Skeletal muscle satellite cell (primary cell): Measurements from ENCODE around the gene CRYGB.
"Not testable (repeated sequence)": the region's sequence is repeated elsewhere in the genome, so short reads cannot be mapped to it uniquely, and the experiment has no call there.

ENCODE experiments used
- H3K27me3 ChIP-seq: 2 replicates; pipeline ENCODE4 v1.7.0; 2013; ENCODE audit warnings: low read length; ENCODE audit not compliant: control insufficient read depth, insufficient read depth
- H3K36me3 ChIP-seq: 2 replicates; pipeline ENCODE4 v1.7.0; 2013; ENCODE audit warnings: mild to moderate bottlenecking, control low read depth, low read length; ENCODE audit not compliant: insufficient read depth
- H3K4me1 ChIP-seq: 2 replicates; pipeline ENCODE4 v1.7.0; 2013; ENCODE audit warnings: low read length; ENCODE audit not compliant: control insufficient read depth, insufficient read depth
- H3K4me2 ChIP-seq: 2 replicates; pipeline ENCODE4 v1.7.0; 2013; ENCODE audit warnings: mild to moderate bottlenecking, low read length
- H3K4me3 ChIP-seq: 2 replicates; pipeline ENCODE4 v1.7.0; 2013; ENCODE audit warnings: low read length
- H3K9ac ChIP-seq: 2 replicates; pipeline ENCODE4 v1.7.0; 2013; ENCODE audit warnings: mild to moderate bottlenecking, low read depth, low read length, moderate library complexity
- H3K9me3 ChIP-seq: replicated peaks from 2 replicates; pipeline ENCODE4 v1.7.0; 2013; ENCODE audit warnings: mild to moderate bottlenecking, control low read depth, low read length

The CRYGB gene

DNA sequence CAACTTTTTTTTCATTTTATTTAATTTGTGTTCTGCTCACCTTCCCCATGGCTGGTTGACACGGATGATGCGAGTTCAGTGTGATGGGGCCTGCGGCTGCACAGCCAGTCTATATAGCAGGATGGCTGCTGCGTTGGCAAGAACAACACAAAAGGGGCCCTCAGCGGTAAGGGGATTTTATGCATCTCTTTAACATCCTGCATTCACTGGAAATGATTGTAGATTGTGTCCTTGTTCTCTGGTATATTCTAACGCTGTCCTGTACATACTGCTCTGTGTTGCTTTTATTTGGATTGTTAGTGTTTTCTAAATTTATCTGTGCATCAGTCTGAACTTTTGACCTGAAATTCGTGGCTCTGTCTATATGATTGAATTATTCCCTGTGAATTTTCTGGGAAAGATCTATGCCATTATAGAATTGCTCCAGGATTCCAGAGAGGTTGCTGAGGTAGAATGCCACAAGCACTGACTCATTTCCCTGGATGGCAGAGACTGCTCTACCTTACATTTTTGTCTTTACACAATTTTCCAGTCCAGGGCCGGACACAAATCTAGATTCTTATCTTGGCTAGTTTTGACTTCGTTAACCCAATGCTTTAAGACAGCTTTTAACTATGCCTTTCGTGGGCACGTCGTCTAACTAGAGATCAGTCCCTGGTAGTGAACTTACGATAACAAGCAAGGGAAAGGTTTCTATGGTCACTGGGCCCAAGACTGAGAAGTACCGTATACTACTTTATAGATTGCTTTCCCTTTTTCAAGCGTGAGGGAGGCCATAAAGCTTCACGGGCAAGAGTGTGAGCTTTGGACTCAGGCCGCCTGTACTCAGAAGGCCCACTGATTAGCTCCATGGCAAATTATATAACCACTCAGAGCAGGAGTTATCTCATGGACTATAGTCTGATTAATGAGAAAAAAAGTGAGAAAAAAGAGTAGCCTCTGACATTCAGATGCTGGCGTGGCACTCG, 15.9 kb downstream of the CRYGB start, which contains the start of gene CRYGC:
CRYGC (minus strand) TSS at position 85 of the 968 bp plus-strand sequence; CDS start at position 49, 36 bp downstream.
- H3K4me2 ChIP-seq: no peak within 1 kb of the TSS
- peaks cover 5% of the 10 kb centered on the region for H3K27me3 ChIP-seq
- no peak within 1 kb of the TSS for H3K4me3 ChIP-seq
- H3K36me3 ChIP-seq: no peaks in the 10 kb centered on the region
- no peak within 1 kb of the TSS for H3K9ac ChIP-seq
- no peaks in the 10 kb centered on the region for H3K4me1 ChIP-seq
- no peaks in the 10 kb centered on the region for H3K9me3 ChIP-seq

DNA sequence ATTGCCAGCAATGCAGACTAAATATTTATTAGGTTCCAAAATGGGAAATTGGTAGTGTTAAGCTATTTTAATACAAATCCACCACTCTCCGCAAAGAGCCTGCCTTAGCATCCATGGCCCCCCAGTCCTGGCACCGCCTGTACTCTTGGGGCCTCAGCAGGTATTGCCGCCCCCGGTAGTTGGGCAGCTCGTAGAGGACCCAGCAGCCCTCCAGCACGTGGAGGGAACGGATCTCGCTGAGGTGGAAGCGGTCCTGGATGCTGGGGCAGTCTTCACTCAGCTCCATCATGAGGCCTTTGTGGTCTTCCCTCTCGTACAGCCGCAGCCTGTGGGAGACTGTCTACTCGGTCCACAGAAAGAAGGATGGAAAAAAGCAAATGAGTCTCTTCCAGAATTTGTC, 17.8 kb downstream of the CRYGB start:
- Histone ChIP-seq H3K4me3 (no peak overlapping the region), H3K4me2 (no peak overlapping the region), H3K9ac (no peak overlapping the region), H3K9me3 (no peaks in the 10 kb centered on the region), H3K27me3 (peaks cover 17% of the 10 kb centered on the region), H3K36me3 (no peaks in the 10 kb centered on the region), H3K4me1 (no peaks in the 10 kb centered on the region)

DNA sequence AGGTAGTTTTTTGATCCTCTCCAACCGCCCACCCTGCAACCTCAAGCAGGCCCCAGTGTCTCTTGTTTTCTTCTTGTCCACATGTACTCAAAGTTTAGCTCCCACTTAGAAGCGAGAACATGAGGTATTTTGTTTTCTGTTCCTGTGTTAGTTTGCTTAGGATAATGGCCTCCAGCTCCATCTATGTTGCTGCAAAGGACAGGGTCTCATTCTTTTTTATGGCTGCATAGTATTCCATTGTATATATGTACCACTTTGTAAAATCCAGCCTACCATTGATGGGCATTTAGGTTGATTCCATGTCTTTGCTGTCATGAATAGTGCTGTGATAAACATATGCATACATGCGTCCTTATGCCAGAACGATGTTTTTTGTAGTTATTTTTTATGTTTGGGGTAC, 18.9 kb downstream of the CRYGB start:
- Histone ChIP-seq H3K4me2 (no peak overlapping the region), H3K9me3 (no peaks in the 10 kb centered on the region), H3K4me3 (no peak overlapping the region), H3K36me3 (no peaks in the 10 kb centered on the region), H3K4me1 (no peaks in the 10 kb centered on the region), H3K9ac (no peak overlapping the region), H3K27me3 (peaks cover 17% of the 10 kb centered on the region)

DNA sequence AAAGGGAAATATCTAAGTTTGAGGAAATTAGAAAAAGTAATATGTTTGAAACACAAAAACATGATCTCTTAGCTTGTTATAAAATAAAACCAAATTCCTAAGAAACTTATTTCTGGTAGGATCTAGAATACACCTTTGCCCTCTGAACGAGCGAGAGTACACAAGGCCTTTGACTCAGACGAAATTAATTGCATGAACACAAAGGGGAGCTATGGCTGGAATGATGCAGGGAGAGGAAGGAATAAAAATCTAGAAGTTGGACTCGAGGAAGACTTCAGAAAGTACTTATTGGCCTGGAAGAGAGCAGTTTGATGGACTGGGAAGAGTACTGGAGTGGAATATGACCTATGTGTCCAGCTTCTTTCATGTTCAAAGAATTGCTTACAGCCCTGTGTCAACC, 20.7 kb downstream of the CRYGB start:
- H3K4me3 ChIP-seq: no peak overlapping the region
- H3K27me3 ChIP-seq: peaks cover 22% of the 10 kb centered on the region
- no peak overlapping the region for H3K4me2 ChIP-seq
- H3K9me3 ChIP-seq: no peaks in the 10 kb centered on the region
- H3K36me3 ChIP-seq: no peaks in the 10 kb centered on the region
- no peak overlapping the region for H3K9ac ChIP-seq
- H3K4me1 ChIP-seq: no peaks in the 10 kb centered on the region

DNA sequence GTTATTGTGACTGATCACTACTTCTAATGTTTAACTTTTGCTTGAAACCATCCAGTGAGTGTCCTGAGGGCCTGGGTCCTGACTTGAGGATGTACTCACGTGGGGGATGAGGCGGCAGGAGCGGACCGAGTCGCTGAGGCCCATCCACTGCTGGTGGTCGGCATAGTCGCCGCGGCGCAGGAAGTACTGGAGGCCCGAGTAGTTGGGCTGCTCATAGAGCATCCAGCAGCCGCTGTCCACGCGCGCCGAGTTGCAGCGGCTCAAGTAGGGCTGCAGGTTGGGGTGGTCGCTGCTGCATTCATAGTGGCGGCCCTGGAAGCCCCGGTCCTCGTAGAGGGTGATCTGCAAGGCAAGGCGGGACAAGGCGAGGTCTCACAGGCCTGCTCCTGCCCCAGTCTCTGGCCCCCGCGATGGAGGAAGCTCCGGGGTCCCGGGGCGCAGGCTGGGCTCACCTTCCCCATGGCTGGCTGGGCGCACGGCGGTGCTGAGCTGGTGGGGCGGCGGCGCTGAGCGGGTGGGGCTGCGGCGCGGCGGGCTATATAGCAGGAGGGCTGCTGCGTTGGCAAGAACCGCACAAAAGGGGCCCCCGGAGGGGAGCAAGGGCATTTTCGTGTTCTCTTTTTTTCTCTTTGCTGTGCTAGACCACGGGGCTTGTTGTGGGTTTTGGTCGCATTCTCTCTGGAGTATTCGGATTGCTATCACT, 21.8 kb downstream of the CRYGB start, which contains the start of gene CRYGD:
CRYGD (minus strand) TSS at position 512 of the 703 bp plus-strand sequence; CDS start at position 461, 51 bp downstream.
- H3K9ac ChIP-seq, H3K4me1 ChIP-seq, H3K36me3 ChIP-seq, H3K9me3 ChIP-seq: not testable (repeated sequence)
- Histone ChIP-seq H3K4me3 (peak within 1 kb of the TSS; percentile 42), H3K4me2 (peak within 1 kb of the TSS; percentile 65), H3K27me3 (peaks cover 27% of the 10 kb centered on the region)

DNA sequence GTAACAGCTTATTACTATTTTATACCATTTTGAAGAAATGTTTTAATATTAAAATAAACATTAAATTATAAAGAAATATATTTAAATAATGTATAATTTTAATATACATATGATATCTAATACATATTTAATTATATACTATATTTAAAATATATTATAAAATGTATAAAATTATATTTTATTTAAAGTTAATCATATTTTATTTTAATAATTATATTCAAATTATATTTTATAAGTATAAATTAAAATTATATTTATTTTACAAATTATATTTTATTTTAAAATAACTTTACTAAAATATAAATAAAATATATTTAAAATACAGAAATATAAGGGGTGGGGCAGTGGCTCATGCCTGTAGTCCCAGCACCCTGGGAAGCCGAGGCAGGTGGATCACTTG, 23.7 kb downstream of the CRYGB start:
- H3K4me3 ChIP-seq: no peak overlapping the region
- H3K36me3 ChIP-seq: no peaks in the 10 kb centered on the region
- no peaks in the 10 kb centered on the region for H3K9me3 ChIP-seq
- H3K4me1 ChIP-seq: no peaks in the 10 kb centered on the region
- peaks cover 28% of the 10 kb centered on the region for H3K27me3 ChIP-seq
- no peak overlapping the region for H3K4me2 ChIP-seq
- H3K9ac ChIP-seq: no peak overlapping the region

DNA sequence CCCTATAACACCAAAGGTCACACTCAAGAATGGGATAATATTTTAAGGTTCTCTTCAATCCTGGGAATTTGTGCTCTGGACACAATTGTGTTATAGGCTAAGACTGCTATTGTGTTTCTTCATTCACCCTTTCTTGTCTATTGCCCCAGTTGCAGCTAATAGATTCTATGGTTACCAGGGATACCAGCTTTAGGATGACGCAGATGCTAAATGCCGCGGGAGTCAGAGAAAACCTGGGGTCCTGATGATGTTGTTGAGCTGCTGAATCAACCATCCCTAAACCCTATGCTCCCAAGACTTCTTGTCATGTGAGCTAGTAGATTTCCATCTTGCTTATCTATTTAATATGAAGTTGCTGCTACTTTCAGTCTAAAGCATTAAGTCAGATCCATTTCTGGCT, 27.0 kb downstream of the CRYGB start:
- Histone ChIP-seq H3K4me1 (no peaks in the 10 kb centered on the region), H3K4me3 (no peak overlapping the region), H3K9me3 (no peaks in the 10 kb centered on the region), H3K27me3 (peaks cover 23% of the 10 kb centered on the region), H3K9ac (no peak overlapping the region), H3K36me3 (no peaks in the 10 kb centered on the region), H3K4me2 (no peak overlapping the region)

DNA sequence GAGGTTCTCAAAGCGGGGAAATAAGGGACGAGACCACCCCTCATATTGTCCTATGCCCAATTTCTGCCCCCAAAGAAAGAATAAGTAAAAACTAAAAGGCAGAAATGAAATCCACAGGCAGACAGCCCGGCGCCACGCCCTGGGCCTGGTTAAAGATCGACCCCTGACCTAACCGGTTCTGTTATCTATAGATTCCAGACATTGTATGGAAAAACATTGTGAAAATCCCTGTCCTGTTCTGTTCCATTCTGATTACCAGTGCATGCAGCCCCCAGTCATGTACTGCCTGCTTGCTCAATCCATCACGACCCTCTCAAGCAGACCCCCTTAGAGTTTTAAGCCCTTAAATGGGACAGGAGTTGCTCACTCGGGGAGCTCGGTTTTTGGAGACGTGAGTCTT, 28.6 kb downstream of the CRYGB start:
- not testable (repeated sequence) for H3K9ac ChIP-seq, H3K4me2 ChIP-seq, H3K36me3 ChIP-seq, H3K4me1 ChIP-seq, H3K9me3 ChIP-seq, H3K4me3 ChIP-seq
- H3K27me3 ChIP-seq: peaks cover 33% of the 10 kb centered on the region

DNA sequence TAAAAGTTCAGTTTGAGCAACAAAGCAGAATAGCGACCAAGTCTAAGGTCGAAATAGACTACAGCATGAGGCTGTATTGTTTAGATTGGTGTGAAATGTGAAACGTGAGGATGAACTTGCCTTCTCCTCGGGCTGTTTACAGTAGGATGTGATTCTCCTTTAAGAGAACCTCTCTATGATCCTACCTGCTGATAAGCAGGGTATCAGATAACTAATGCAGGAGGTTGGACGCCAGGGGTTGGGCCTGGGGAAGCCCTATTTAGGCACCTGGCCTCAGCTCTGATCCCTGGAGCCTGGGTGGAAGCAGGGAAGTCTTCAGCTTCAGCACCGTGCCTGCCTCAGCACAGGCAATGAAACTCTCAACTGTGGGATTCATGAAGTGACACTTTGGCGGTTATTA, 33.0 kb downstream of the CRYGB start:
- Histone ChIP-seq H3K36me3 (no peaks in the 10 kb centered on the region), H3K4me2 (no peak overlapping the region), H3K27me3 (peaks cover 32% of the 10 kb centered on the region), H3K4me1 (no peaks in the 10 kb centered on the region), H3K9me3 (no peaks in the 10 kb centered on the region), H3K4me3 (no peak overlapping the region), H3K9ac (no peak overlapping the region)

DNA sequence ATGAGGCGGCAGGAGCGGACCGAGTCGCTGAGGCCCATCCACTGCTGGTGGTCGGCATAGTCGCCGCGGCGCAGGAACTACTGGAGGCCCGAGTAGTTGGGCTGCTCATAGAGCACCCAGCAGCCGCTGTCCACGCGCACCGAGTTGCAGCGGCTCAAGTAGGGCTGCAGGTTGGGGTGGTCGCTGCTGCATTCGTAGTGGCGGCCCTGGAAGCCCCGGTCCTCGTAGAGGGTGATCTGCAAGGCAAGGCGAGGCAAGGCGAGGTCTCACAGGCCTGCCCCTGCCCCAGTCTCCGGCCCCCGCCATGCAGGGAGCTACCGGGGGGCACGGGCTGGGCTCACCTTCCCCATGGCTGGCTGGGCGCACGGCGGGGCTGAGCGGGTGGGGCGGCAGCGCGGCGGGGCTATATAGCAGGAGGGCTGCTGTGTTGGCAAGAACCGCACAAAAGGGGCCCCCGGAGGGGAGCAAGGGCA, 33.6 kb downstream of the CRYGB start:
- H3K27me3 ChIP-seq: peaks cover 32% of the 10 kb centered on the region
- peak overlapping the region; percentile 25 for H3K4me2 ChIP-seq
- H3K4me3 ChIP-seq, H3K36me3 ChIP-seq, H3K9me3 ChIP-seq, H3K4me1 ChIP-seq, H3K9ac ChIP-seq: not testable (repeated sequence)

DNA sequence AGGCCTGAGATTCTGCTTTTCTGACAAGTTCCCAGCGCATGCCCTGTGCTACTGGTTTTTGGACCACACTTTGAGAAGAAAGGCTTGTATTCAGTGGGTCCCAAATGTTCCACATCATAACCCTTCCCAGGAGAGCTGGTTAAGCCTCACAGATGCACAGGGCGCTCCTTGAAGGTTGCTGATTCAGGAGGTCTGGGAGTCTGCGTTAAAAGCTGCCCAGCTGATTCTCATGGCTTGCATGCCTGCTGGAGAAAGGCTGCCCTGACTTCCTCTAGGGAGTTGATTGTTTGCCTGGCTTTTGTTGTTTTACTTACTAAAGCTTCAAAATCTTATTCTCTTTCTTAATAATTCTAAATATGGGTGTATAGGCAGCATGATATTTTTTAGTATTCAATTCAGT, 42.3 kb downstream of the CRYGB start:
- peaks cover 16% of the 10 kb centered on the region for H3K27me3 ChIP-seq
- H3K4me1 ChIP-seq: no peaks in the 10 kb centered on the region
- H3K36me3 ChIP-seq: no peaks in the 10 kb centered on the region
- no peak overlapping the region for H3K4me2 ChIP-seq
- H3K4me3 ChIP-seq: no peak overlapping the region
- H3K9me3 ChIP-seq: no peaks in the 10 kb centered on the region
- H3K9ac ChIP-seq: no peak overlapping the region
